Stimulated activated memory B cell treated with anti-CD40 and anti-IgM and Interleukin-4, amounts not matched to agents 10 μg/mL and 1 μg/mL and 100 μg/mL, for 72 hours (primary cell): Measurements from ENCODE around the gene PELI2.
A peak's percentile ranks its signal among the peaks of the same experiment; 100 is the strongest.

ENCODE experiments used
- ATAC-seq: fragments of 150-1000 bp; cut with Tn5 transposase; 2 replicates; pipeline ENCODE4 v1.10.0; 2021
- H3K27ac Mint-ChIP-seq: one replicate; pipeline ENCODE4 v1.8.0; 2022; ENCODE audit warnings: mild to moderate bottlenecking, mixed read lengths
- H3K27me3 Mint-ChIP-seq: one replicate; pipeline ENCODE4 v1.8.0; 2022; ENCODE audit warnings: mixed read lengths
- H3K36me3 Mint-ChIP-seq: one replicate; pipeline ENCODE4 v1.8.0; 2022; ENCODE audit warnings: mixed read lengths
- H3K4me1 Mint-ChIP-seq: one replicate; pipeline ENCODE4 v1.8.0; 2022; ENCODE audit warnings: mixed read lengths
- H3K4me3 Mint-ChIP-seq: one replicate; pipeline ENCODE4 v1.8.0; 2022; ENCODE audit warnings: mild to moderate bottlenecking, moderate library complexity, mixed read lengths
- H3K9me3 Mint-ChIP-seq: one replicate; pipeline ENCODE4 v1.8.0; 2022; ENCODE audit warnings: mixed read lengths

PELI2 gene

GRCh38 chr14:56107615-56108014 is 10.6 kb upstream of the PELI2 start:
- no peak for ATAC-seq
- Mint-ChIP-seq H3K36me3 (no peaks in the 10 kb centered on the region), H3K9me3 (no peaks in the 10 kb centered on the region), H3K4me3 (no peak overlapping the region), H3K4me1 (peaks cover 9% of the 10 kb centered on the region), H3K27ac (no peak overlapping the region), H3K27me3 (no peaks in the 10 kb centered on the region)

- no peak for ATAC-seq
- Mint-ChIP-seq H3K4me3 (no peak overlapping the region), H3K27me3 (no peaks in the 10 kb centered on the region), H3K27ac (no peak overlapping the region), H3K36me3 (no peaks in the 10 kb centered on the region), H3K9me3 (no peaks in the 10 kb centered on the region), H3K4me1 (peaks cover 13% of the 10 kb centered on the region)
Measured at GRCh38 chr14:56108057-56108456, 10.2 kb upstream of the PELI2 start.

GRCh38 chr14:56112781-56113180 is 5.4 kb upstream of the PELI2 start:
- H3K27ac Mint-ChIP-seq = no peak overlapping the region
- no peaks in the 10 kb centered on the region for H3K27me3 Mint-ChIP-seq
- H3K36me3 Mint-ChIP-seq = no peaks in the 10 kb centered on the region
- peaks cover 27% of the 10 kb centered on the region for H3K4me1 Mint-ChIP-seq
- H3K4me3 Mint-ChIP-seq = no peak overlapping the region
- ATAC-seq = no peak
- H3K9me3 Mint-ChIP-seq = no peaks in the 10 kb centered on the region

- no peak overlapping the region for H3K4me3 Mint-ChIP-seq
- no peak overlapping the region for H3K27ac Mint-ChIP-seq
- H3K36me3 Mint-ChIP-seq = no peaks in the 10 kb centered on the region
- H3K27me3 Mint-ChIP-seq = peaks cover 8% of the 10 kb centered on the region
- ATAC-seq = no peak
- peaks cover 39% of the 10 kb centered on the region for H3K4me1 Mint-ChIP-seq
- no peaks in the 10 kb centered on the region for H3K9me3 Mint-ChIP-seq
Measured at GRCh38 chr14:56115334-56115870, 2.8 kb upstream of the PELI2 start.

- no peaks in the 10 kb centered on the region for H3K36me3 Mint-ChIP-seq
- H3K27me3 Mint-ChIP-seq = peaks cover 15% of the 10 kb centered on the region
- H3K4me3 Mint-ChIP-seq = peak overlapping the region; percentile 0
- ATAC-seq = no peak
- peaks cover 45% of the 10 kb centered on the region for H3K4me1 Mint-ChIP-seq
- H3K9me3 Mint-ChIP-seq = no peaks in the 10 kb centered on the region
- peak overlapping the region; percentile 2 for H3K27ac Mint-ChIP-seq
Measured at GRCh38 chr14:56115976-56116893, 2.0 kb upstream of the PELI2 start.

GRCh38 chr14:56118611-56119181 is 485 bp downstream of the PELI2 start:
- H3K27me3 Mint-ChIP-seq = peaks cover 15% of the 10 kb centered on the region
- H3K36me3 Mint-ChIP-seq = no peaks in the 10 kb centered on the region
- no peaks in the 10 kb centered on the region for H3K9me3 Mint-ChIP-seq
- H3K4me1 Mint-ChIP-seq = peaks cover 27% of the 10 kb centered on the region
- H3K4me3 Mint-ChIP-seq = peak overlapping the region; percentile 96
- no peak overlapping the region for H3K27ac Mint-ChIP-seq
- ATAC-seq = peak; percentile 53

- peak; percentile 32 for ATAC-seq
- Mint-ChIP-seq H3K27me3 (peaks cover 15% of the 10 kb centered on the region), H3K9me3 (no peaks in the 10 kb centered on the region), H3K27ac (no peak overlapping the region), H3K4me1 (peaks cover 27% of the 10 kb centered on the region), H3K4me3 (peak overlapping the region; percentile 76), H3K36me3 (no peaks in the 10 kb centered on the region)
Measured at GRCh38 chr14:56119201-56119981, 1.2 kb downstream of the PELI2 start.

GRCh38 chr14:56120091-56120691 is 2.0 kb downstream of the PELI2 start:
- Mint-ChIP-seq H3K4me3 (peak overlapping the region; percentile 76), H3K27ac (no peak overlapping the region), H3K36me3 (no peaks in the 10 kb centered on the region), H3K9me3 (no peaks in the 10 kb centered on the region), H3K4me1 (peaks cover 27% of the 10 kb centered on the region), H3K27me3 (peaks cover 15% of the 10 kb centered on the region)
- no peak for ATAC-seq

- Mint-ChIP-seq H3K36me3 (no peaks in the 10 kb centered on the region), H3K9me3 (no peaks in the 10 kb centered on the region), H3K4me1 (peaks cover 21% of the 10 kb centered on the region), H3K27me3 (peaks cover 15% of the 10 kb centered on the region), H3K27ac (no peak overlapping the region), H3K4me3 (no peak overlapping the region)
- no peak for ATAC-seq
Measured at GRCh38 chr14:56121816-56122215, 3.6 kb downstream of the PELI2 start.

GRCh38 chr14:56122301-56122700 is 4.1 kb downstream of the PELI2 start:
- peaks cover 26% of the 10 kb centered on the region for H3K4me1 Mint-ChIP-seq
- no peaks in the 10 kb centered on the region for H3K36me3 Mint-ChIP-seq
- no peak for ATAC-seq
- H3K27ac Mint-ChIP-seq = no peak overlapping the region
- no peak overlapping the region for H3K4me3 Mint-ChIP-seq
- peaks cover 15% of the 10 kb centered on the region for H3K27me3 Mint-ChIP-seq
- no peaks in the 10 kb centered on the region for H3K9me3 Mint-ChIP-seq

GRCh38 chr14:56124327-56124726 is 6.1 kb downstream of the PELI2 start:
- Mint-ChIP-seq H3K27me3 (peaks cover 15% of the 10 kb centered on the region), H3K9me3 (no peaks in the 10 kb centered on the region), H3K4me3 (no peak overlapping the region), H3K36me3 (no peaks in the 10 kb centered on the region), H3K4me1 (peaks cover 33% of the 10 kb centered on the region), H3K27ac (no peak overlapping the region)
- no peak for ATAC-seq

- Mint-ChIP-seq H3K27ac (no peak overlapping the region), H3K9me3 (no peaks in the 10 kb centered on the region), H3K27me3 (peaks cover 1% of the 10 kb centered on the region), H3K4me1 (peaks cover 30% of the 10 kb centered on the region), H3K4me3 (no peak overlapping the region), H3K36me3 (no peaks in the 10 kb centered on the region)
- ATAC-seq = no peak
Measured at GRCh38 chr14:56125772-56126636, 7.8 kb downstream of the PELI2 start.

GRCh38 chr14:56126637-56126913 is 8.4 kb downstream of the PELI2 start:
- Mint-ChIP-seq H3K27ac (no peak overlapping the region), H3K4me1 (peaks cover 34% of the 10 kb centered on the region), H3K27me3 (no peaks in the 10 kb centered on the region), H3K36me3 (no peaks in the 10 kb centered on the region), H3K4me3 (no peak overlapping the region), H3K9me3 (no peaks in the 10 kb centered on the region)
- no peak for ATAC-seq

- Mint-ChIP-seq H3K36me3 (no peaks in the 10 kb centered on the region), H3K4me1 (peaks cover 40% of the 10 kb centered on the region), H3K4me3 (no peak overlapping the region), H3K9me3 (no peaks in the 10 kb centered on the region), H3K27me3 (no peaks in the 10 kb centered on the region), H3K27ac (no peak overlapping the region)
- ATAC-seq = no peak
Measured at GRCh38 chr14:56127156-56127555, 8.9 kb downstream of the PELI2 start.
